ENCODE results near the gene SRGAP2C.
"Not testable (repeated sequence)": the region's sequence is repeated elsewhere in the genome, so short reads cannot be mapped to it uniquely, and the experiment has no call there.

SRGAP2C gene

GRCh38 chr1:121279548-121279898, 94.7 kb downstream of the SRGAP2C start:
- not testable (repeated sequence) for DNase-seq (ENCODE audit: low read depth in 3 of 3)

DNA sequence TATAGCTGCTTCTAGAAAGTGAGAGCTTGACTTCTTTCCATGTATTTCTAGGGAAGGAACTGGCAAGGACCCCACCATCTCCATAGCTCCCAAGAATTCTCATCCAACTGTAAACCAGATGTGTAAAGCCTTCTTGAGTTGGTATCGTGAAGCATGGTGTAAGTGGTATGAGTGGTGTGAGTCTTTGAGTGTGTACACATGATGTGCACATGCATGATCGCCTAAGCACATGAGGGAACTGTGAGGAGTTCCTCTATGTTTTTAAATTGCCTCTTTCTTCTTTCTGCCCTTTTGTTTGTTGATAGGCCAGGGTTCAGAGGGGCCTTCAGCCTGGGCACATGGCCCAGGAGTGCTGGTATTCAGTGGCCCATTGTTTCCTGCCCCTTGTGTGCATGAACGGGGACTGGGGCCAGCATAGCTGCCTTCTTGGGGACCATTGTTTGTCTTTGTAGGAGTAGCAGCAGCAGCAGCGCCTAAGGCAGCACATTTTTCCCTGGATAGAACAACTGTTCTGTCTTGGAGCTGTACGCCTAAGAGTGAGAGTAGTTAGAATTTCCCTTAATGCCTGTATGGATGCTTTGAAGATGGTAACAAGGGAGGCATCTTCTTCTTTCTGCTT, 96.0 kb downstream of the SRGAP2C start:
- DNase-seq (ENCODE audit: low read depth in 3 of 3) = not testable (repeated sequence)

DNA sequence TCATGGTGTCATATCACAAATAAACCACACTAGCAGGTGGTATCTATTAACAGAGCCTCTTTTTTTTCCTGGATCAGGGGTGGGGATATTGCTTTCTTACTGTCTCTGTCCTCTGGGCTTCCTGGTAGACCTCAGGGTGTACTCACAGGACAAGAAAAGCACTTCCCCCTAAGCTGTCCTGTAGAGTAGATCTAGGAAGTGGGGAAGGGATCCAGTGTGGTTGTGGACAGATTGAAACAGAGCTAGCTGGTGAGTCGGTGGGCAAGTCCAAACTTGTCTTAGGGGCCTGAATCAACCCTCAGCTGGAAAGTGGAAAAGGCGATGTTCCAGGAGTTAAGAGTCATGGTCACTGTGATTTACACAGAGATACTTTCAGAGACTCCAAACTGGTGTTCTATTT, 96.7 kb downstream of the SRGAP2C start:
- DNase-seq (ENCODE audit: low read depth in 3 of 3) = not testable (repeated sequence)

GRCh38 chr1:121283587-121284180, 98.9 kb downstream of the SRGAP2C start:
- not testable (repeated sequence) for DNase-seq (ENCODE audit: low read depth in 3 of 3)

GRCh38 chr1:121292590-121292989, 107.8 kb downstream of the SRGAP2C start:
- DNase-seq (ENCODE audit: low read depth in 3 of 3) = not testable (repeated sequence)

- not testable (repeated sequence) for DNase-seq (ENCODE audit: low read depth in 3 of 3)
Observed at GRCh38 chr1:121293263-121294204, 108.8 kb downstream of the SRGAP2C start.

- not testable (repeated sequence) for DNase-seq (ENCODE audit: low read depth in 3 of 3)
Observed at GRCh38 chr1:121294205-121294570, 109.4 kb downstream of the SRGAP2C start.

- DNase-seq (ENCODE audit: low read depth in 3 of 3) = not testable (repeated sequence)
Observed at GRCh38 chr1:121296563-121296962, 111.8 kb downstream of the SRGAP2C start.

DNA sequence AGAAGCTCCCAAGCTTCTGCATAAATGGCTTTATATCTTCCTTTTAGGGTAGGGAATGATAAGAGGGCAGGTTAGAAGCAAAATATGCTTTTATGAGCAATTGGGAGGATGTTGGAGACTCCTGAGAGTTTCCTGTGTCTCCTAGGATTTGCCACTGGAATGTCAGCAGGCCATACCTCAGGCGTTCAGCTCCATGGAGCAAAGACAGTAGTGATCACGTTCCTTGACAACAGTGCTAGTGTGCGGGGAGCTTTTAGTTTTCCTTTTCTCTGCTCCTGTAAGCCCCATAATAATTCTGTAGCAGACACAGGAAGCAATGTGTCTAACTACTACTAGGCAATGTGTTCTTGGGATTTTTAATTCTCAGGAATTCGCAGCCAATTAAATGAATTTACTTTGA, 113.8 kb downstream of the SRGAP2C start:
- DNase-seq (ENCODE audit: low read depth in 3 of 3) = not testable (repeated sequence)

DNA sequence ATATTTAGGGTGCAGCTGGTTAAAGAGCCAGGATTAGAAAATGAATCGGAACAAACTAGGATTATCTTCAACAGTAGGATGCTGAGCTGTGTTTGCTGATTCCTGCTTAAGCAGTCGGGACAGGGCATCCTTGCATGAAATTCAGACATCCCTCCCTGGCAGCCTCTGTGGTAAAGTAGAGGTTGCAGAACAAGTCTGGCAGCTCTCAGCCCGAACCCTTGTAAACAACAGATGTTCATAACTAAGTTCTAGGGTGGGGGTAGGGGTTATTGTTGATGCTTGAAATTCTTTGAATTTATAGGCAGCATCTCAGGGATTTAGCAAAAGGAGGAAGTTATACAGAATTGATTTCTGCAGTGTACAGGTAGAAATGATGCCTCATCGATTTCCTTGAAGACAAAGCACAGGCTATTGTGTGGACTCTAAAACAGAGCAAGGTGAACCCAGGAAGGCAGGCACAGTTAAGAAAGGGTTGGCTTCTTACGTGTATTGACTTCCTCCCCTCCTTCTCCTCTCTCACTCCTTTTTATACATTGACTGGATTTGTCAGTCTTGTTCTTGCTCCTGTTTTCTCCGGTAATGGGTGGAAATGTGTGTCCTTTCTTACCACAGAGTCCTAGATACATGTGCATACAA, 114.9 kb downstream of the SRGAP2C start:
- not testable (repeated sequence) for DNase-seq (ENCODE audit: low read depth in 3 of 3)

DNA sequence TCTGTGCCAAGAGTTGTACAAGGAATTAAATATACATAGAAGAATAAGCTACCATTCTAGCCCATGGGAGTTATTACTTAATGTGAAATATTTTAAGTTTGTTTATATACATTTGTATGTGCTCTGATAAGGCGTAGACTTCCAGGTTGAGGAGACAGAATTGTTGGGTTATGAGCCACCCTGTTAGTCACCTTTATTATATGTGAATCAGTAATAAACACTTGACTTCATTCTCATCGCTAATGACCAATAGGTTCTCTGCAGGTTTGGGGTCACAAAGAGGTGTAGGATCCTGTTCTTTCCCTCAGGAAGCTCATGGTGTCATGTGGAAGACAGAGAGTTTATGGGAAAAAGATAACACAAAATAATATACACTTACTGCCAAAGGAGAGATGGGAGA, 117.1 kb downstream of the SRGAP2C start:
- not testable (repeated sequence) for DNase-seq (ENCODE audit: low read depth in 3 of 3)

- not testable (repeated sequence) for DNase-seq (ENCODE audit: low read depth in 3 of 3)
Observed at GRCh38 chr1:121307759-121308158, 123.0 kb downstream of the SRGAP2C start.

GRCh38 chr1:121315509-121315908, 130.7 kb downstream of the SRGAP2C start:
- DNase-seq (ENCODE audit: low read depth in 3 of 3) = not testable (repeated sequence)

DNA sequence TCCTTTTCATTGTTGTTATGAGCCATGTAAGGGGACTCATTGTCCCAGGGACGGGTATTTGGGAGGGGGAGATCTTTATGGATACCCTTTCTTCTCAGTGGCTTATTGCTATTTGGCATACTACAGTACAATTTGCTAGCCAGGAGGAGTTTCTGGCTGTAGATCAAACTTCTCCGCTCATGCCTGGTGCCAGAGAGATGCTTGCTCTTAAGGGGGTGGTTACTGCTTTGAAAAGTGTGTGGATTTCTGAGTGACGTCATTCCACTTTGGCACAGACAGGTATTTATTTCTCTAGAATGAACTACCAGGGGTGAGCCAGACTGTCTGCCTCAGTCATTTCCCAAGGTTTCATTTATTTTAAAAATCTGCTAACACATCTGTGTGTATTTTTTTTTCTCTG, 131.3 kb downstream of the SRGAP2C start:
- DNase-seq (ENCODE audit: low read depth in 3 of 3) = not testable (repeated sequence)

DNA sequence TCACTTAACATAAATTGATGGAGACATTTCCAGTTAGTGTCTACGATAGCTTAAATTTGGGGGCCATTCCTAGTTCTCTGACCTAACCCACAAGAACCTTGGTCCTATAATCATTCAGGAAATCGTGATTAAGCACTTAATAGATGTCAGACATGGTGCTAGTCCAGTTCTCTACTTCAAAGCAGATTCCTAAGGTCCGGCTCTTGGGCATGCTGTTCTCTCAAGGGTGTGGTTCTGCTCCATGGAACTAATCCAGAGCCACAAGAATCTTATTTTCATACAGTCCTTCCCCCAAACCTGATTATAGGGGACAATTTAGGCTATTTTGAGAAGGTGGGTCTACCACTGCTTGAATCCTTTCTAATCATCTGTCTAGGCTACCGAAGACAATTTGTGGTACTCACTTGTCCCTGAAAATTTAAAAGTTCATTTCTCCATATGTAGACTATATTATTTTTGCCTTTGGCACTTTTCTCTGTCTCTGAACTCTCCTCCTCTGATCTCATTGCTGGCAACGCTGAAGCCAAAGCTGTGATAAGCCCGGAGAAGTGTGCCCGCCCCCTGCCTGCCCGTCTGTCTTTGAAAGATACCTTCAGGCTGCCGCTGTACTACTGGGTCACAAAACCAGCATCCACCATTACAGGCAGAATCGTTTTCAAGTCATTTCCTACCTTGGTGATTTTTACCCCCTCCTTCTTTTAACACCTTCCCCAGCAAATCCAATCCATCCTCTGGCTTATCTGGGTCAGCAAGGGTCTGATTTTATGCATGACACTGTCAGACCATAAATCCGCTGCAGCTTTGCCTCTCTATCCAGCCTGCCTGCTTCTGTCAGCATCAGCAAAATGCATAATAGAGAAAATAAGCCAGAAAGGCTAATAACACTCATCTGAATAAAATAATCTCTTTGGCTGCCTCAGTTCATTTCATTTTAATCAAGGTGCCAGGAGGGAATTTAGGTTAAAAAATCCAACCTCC, 133.0 kb downstream of the SRGAP2C start:
- not testable (repeated sequence) for DNase-seq (ENCODE audit: low read depth in 3 of 3)

GRCh38 chr1:121318687-121319086, 133.9 kb downstream of the SRGAP2C start:
- DNase-seq (ENCODE audit: low read depth in 3 of 3) = not testable (repeated sequence)

DNA sequence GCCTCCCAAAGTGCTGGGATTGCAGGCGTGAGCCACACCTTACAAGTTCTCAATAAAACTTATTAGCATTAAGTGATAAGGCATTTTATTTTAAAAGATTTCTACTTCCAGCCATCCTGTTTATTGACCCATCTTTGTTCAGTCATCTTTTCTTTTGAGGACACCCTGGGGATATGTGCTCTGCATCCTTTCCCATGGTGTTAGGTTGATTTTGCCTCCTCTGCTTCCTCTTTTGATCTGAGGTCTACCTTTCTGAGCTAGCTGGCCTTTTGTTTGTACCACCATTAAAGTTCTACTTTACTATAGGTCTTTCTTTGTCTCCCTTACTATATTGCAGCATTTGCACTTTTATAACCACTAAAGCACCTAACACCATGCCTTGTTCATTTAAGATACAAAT, 136.9 kb downstream of the SRGAP2C start:
- DNase-seq (ENCODE audit: low read depth in 3 of 3) = not testable (repeated sequence)

- not testable (repeated sequence) for DNase-seq (ENCODE audit: low read depth in 3 of 3)
Observed at GRCh38 chr1:121324726-121325125, 140.0 kb downstream of the SRGAP2C start.

- not testable (repeated sequence) for DNase-seq (ENCODE audit: low read depth in 3 of 3)
Observed at GRCh38 chr1:121332141-121332540, 147.4 kb downstream of the SRGAP2C start.
